ENCODE results near the gene LIPT2. TPM values are rescaled to one million over a fixed set of nuclear protein-coding genes. Genes with fewer than 3 reads are reported as not detected.

Gene LIPT2
- total RNA-seq, 1 experiment from 2014 or later: 6.6 TPM

GRCh38 chr11:74504100-74504691 lies 10.7 kb upstream of the LIPT2 start:
- DNase-seq (ENCODE audit: low read depth): no peak

- DNase-seq (ENCODE audit: low read depth): no peak
Observed at GRCh38 chr11:74494916-74495315, 1.4 kb upstream of the LIPT2 start.

- DNase-seq (ENCODE audit: low read depth): no peak
Observed at GRCh38 chr11:74493791-74494630, 487 bp upstream of the LIPT2 start.

GRCh38 chr11:74492084-74492483 lies 1.4 kb downstream of the LIPT2 start:
- no peak for DNase-seq (ENCODE audit: low read depth)

GRCh38 chr11:74490941-74491340 lies 2.6 kb downstream of the LIPT2 start:
- no peak for DNase-seq (ENCODE audit: low read depth)

GRCh38 chr11:74487875-74488274 lies 5.6 kb downstream of the LIPT2 start:
- DNase-seq (ENCODE audit: low read depth): peak; percentile 13

- no peak for DNase-seq (ENCODE audit: low read depth)
Observed at GRCh38 chr11:74485868-74486267, 7.7 kb downstream of the LIPT2 start.

- DNase-seq (ENCODE audit: low read depth): no peak
Observed at GRCh38 chr11:74480688-74481417, 12.7 kb downstream of the LIPT2 start.

- no peak for DNase-seq (ENCODE audit: low read depth)
Observed at GRCh38 chr11:74479732-74480123, 13.8 kb downstream of the LIPT2 start.

- DNase-seq (ENCODE audit: low read depth): no peak
Observed at GRCh38 chr11:74478877-74479731, 14.4 kb downstream of the LIPT2 start.

GRCh38 chr11:74476536-74476935 lies 17.0 kb downstream of the LIPT2 start:
- no peak for DNase-seq (ENCODE audit: low read depth)

- DNase-seq (ENCODE audit: low read depth): no peak
Observed at GRCh38 chr11:74474316-74474715, 19.2 kb downstream of the LIPT2 start.

GRCh38 chr11:74473382-74474173 lies 19.9 kb downstream of the LIPT2 start:
- DNase-seq (ENCODE audit: low read depth): no peak

GRCh38 chr11:74471668-74472429 lies 21.7 kb downstream of the LIPT2 start:
- no peak for DNase-seq (ENCODE audit: low read depth)

- DNase-seq (ENCODE audit: low read depth): no peak
Observed at GRCh38 chr11:74471037-74471436, 22.5 kb downstream of the LIPT2 start.

GRCh38 chr11:74470526-74470925 lies 23.0 kb downstream of the LIPT2 start:
- DNase-seq (ENCODE audit: low read depth): no peak

- no peak for DNase-seq (ENCODE audit: low read depth)
Observed at GRCh38 chr11:74468936-74469335, 24.6 kb downstream of the LIPT2 start.

- no peak for DNase-seq (ENCODE audit: low read depth)
Observed at GRCh38 chr11:74468521-74468920, 25.0 kb downstream of the LIPT2 start.

GRCh38 chr11:74468058-74468457 lies 25.5 kb downstream of the LIPT2 start:
- no peak for DNase-seq (ENCODE audit: low read depth)

All from Daoy (cell line).